A549 treated with RU486 at 1 μM for 4 hours (cell line): ENCODE data around the gene OPA1. TPM values are rescaled to one million over a fixed set of nuclear protein-coding genes. Genes with fewer than 3 reads are reported as not detected.

Source experiments
- total RNA-seq: library from RNA; stranded (reverse); fragments of 200-300 nt; extraction: Qiagen RNA extraction; gene quantifications from 5 replicates; pipeline ENCODE4 v1.2.3, GENCODE V29; 2022; ENCODE audit warnings: low read depth

OPA1 gene
- total RNA-seq = 25.3 to 37.0 TPM (median 29.7 TPM) in 5 replicates

GRCh38 chr3:193592841-193593667, at the start of gene OPA1:
Gene OPA1 (plus strand): TSS chr3:193593208. CDS start chr3:193593378, 170 bp downstream.

GRCh38 chr3:193554811-193555210, 38.2 kb upstream of the OPA1 start, which contains the start of gene ATP13A4:
Gene ATP13A4 (minus strand): TSS chr3:193554895. CDS start chr3:193554799, 96 bp downstream.

Other genes starting within 250 kb of the OPA1 start
- not detected in 5 replicates for gene ATP13A5, start 214.5 kb upstream of the OPA1 start, total RNA-seq
- gene ATP13A4, start 38.3 kb upstream of the OPA1 start, total RNA-seq = not detected in 5 replicates